NCI-H460 (cell line): ENCODE results near the gene AHNAK. TPM values are rescaled to one million over a fixed set of nuclear protein-coding genes. Genes with fewer than 3 reads are reported as not detected.

Experiments
- DNase-seq: peaks from one replicate; pipeline ENCODE4 v3.0.0-alpha.2; 2016; ENCODE audit warnings: low read depth; ENCODE audit errors: extremely low read depth
- total RNA-seq: library from RNA; depleted of rRNA; stranded (reverse); fragments of >200 nt; shearing (Covaris generic); gene quantifications from 2 replicates; pipeline ENCODE4 v1.2.3, GENCODE V29; 2014

The AHNAK gene
- total RNA-seq, 1 experiment from 2014 or later = 86.0 TPM

DNA sequence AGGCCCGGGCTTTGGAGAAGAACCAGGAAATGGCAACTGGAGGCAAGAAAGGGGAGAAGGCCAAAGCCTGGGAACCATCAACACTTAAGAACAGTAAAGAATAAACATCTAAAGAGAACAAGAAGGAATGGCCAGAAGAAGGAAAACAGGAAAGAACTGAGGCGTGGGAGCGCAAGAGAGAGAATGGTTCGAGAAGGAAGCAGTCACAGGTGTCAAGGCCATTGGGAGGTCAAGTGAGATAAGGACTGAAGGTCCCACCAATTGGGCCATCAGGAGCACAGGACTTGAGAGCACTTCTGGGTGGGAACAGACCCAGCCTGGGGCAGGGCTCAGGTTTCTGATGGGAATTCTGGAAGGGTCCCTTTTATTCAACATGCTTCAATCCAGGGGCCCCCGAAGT lies 128.5 kb downstream of the AHNAK start:
- no peak for DNase-seq

DNA sequence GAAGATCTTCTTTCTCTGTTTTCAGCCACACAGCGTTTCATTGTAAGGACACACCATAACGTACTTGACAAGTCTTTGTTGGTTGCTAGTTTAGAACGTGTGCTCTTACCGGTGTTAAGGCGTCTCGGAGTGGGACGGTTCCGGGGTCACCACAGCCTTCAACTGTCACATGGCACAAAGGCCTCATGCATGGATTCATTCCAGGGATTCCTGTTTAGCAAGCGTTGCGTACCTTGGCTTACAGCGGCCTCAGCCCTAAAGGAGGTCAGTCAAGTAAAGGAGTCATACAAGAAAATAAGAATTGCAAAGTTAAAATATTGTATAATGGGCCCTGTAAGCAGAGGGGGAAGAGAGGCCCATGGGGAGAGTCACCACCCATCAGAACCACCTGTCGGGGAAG lies 130.0 kb downstream of the AHNAK start:
- no peak for DNase-seq

DNA sequence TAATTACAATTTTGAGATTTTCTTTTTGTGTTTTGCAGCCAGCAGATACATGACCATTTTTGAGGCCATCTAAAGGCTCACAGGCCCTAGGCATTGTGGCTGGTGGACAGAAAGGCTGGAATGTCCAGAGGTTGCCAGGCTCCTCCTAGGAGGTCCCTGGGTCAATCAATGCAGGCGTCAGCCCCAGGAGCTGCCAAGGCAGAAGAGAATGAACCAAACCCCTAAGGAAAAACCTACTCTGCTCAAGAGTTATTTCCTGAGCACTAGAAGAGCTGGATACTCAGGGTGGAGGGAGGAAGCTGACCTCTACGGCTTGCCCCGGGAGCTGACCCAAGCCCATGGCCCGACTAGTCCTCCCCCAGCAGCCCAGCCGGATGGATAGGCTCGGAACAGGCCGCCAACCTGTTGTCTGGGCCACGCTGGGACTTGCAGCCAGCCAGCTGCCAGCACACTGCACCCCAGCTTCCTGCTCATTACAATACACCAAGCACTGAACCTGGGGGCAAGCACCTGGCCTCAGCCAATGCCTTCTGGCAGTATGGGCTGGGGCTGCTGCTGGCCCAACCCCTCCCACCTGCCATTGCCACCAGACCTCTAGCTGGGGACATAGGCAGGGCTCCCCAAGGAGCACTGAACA lies 133.4 kb downstream of the AHNAK start:
- no peak for DNase-seq

DNA sequence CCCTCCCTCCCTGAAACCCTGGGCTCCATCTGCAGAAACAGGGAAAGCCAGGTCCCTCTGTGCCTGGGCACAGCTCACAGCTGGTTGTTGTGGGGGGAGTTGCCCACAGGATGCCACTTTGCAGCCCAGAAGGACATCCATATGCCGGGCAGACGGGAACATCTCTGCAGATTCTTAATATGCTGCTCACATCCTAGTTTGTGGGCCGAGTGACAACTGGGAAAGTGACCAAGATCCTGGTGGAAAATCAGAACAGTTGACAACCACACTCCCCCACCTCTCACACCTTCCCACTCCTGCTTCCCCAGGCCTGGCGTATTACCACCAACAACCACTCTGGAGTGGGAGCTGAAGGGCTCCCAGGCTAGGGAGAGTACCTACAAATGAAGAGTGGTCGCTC lies 135.1 kb downstream of the AHNAK start:
- DNase-seq = no peak

DNA sequence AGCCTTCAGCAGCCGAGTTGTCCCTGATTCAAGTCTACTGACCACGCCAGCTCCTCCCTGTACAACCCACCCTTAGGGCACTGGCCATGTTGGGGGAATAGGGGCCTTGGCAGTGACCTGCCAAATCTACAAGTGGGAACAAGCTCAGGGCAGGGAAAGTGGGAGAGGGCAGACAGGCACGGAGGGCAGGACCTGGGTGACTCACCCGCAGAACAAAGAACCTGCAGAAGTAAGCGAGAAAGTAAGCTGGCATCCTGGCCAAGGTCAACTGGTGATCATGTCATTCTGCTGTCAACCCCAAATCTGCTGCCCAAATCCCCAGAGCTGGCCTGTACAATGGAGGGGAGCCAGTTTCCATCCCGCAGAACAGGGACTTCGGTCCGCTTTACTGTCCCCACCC lies 135.6 kb downstream of the AHNAK start:
- no peak for DNase-seq

DNA sequence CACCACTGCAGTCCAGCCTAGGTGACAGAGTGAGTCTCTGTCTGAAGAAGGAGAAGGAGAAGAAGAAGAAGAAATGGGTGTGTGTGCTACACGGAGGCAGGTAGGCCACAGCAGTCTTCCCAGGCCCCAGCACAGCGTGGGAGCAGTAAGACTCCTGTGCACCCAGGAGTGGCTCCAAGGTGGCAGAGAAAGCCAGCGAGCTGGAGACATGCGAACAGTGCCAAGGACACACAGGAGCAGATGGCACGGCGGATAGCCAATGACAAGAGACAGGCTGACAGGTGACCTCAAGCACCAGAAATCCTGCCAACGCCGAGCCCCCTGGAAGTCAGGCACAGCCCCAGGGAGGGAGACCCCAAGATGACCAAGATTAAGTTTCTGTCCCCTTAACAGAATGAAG lies 136.8 kb downstream of the AHNAK start:
- no peak for DNase-seq

DNA sequence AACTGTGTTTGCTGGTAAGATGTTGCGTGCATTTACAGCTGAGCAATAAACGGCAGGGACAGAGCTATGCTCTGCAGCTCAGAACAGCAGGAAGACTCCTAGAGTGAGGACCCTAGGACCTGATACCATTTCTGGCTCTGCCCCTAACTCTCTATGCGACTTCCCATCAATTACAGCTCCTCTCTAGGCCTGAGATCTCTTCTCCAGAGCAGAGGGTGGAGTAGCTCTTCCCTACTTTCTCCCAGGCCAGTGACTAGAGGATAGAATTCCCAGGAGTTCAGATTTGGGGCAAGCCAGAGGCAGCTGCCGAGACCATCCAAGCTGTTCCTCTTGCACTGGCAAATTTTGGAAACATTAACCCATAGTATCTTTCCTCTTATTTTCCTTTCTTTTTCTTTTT lies 140.6 kb downstream of the AHNAK start:
- DNase-seq = no peak

DNA sequence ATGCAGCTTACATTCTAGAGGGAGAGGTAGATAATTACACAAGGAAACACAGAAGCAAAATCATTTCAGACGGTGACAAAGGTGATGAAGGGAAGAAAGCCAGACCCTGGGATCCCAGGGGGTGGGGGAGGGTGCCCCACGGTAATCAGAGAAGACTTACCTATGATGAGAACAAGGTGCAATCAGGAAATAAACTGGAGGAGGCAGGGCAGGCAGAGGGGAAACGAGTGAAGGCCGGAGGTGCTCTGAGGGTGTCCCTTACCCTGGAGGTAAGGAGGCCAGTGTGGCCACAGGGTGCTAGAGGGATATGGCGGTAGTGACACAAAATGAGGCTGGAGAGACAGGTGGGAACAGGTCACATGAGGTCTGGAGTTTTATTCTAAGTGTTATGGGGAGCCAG lies 141.7 kb downstream of the AHNAK start:
- DNase-seq = no peak

DNA sequence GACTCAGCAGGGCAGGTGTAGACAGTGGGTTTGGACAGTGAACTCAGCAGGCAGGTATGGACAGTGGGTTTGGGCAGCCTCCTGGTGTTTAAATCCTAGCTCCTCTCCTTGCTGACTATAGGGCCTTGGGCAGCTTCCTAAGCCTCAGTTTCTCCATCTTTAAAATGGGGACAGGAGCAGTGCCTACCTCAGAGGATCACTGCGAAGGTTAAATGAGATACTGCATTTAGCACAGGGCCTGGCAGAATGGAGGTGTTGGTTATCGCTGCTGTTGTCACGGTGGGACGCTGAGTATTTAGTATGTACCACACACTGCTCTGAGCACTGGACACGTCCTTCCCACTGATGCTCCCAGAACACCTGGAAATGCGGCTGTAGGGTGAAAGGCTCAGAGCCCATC lies 142.2 kb downstream of the AHNAK start:
- no peak for DNase-seq

DNA sequence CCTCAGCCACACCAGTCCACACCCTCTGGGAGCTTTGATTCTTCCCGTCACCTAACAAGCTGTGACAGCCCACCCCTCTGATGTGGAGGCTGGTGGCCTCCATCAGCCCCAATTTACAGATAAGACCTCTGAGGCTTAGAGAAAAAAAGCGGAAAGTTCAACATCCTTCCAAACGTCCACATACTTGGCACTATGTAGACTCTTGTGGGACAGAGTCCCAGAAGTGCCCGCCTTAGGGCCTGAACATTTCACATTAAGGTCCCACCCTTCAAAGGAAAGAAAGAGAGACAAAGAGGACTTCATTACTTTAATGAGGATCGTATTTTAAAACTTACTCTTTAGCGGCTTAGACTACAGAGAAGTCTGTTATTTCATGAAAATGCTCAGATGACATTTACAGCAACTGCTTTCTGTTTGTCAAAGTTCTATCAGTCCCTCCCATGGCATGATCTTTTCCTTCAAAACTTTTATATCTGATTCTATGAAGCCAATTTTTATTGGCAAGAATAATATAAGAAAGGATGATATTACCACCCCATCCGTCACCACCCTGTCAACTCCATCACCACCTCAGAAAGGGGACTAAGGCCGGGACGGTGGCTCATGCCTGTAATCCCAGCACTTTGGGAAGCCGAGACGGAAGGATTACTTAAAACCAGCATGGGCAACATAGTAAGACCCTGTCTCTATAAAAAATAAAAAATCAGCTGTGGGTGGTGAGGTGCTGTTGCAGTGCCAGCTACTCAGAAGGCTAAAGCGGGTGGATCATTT lies 143.5 kb downstream of the AHNAK start:
- DNase-seq = no peak

DNA sequence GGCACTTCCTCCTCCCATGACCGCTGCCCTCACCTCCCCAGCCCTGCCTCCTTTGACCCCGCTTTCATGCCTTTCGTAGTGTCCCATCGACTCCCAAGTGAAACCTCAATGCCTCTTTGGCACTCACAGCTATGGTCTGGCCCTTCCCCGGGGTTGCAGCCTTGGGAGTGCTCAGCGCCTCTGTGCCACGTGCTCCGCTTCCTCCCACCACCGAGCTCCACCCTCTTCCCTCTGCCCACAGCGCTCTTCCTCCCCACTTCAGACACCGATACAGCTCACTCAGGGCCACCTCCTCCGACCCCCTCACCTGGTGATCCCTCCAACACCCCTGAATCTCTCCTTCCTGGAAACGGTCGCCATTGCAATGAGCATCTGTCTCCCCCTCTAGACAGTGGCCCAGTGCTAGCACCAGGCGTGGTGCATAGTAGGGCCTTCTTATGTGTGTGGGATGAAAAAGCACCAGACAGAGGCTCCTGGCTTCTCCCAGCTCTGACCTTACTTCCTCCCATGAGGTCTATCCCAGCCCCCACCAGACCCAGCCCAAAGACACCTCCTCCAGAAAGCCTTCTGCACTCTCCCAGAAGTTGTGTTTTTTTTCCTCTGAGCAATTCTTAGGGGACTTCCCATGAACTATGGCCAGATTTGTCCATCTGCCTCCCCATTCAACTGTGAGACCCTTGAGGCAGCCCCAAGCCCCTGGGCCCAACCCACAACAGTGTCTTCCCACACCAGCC lies 144.2 kb downstream of the AHNAK start:
- no peak for DNase-seq

DNA sequence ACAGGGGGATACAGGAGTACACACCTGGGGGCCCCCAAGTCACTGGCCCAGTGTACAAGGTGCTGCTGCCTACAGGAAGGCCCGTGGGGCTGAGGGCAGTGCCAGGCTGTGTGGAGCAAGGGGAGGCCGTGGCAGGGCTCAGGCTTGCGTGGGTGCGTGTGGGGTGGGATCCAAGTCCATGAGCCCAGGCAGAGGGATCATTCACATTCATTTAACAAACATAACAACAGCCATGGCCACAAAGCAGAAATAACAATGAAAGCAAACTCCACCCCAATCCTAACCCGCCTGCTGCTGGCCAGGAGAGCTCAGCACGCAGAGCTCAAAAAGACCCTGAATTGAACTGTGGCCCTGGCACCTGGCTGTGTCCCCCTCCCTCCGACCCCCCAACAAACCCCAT lies 144.8 kb downstream of the AHNAK start:
- DNase-seq = no peak

DNA sequence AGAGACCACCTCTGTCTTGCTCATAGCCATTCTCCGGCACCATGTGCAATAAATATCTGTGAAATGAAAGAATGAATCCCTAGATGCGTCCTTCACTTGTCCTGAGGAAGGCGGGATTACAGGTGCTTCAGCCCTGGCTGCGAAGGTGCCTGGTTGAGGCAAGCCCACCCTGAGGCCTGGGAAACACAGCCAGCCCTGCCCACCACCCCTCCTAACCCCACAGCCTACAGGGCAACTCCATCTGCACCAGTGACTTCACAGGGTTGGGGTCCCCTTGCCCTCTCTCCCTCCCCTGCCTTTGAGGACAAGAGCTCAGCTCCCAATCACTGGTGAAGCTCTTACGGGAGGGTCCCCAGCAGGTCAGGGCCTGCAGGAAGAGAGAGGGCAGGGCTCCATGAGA lies 145.2 kb downstream of the AHNAK start:
- no peak for DNase-seq

DNA sequence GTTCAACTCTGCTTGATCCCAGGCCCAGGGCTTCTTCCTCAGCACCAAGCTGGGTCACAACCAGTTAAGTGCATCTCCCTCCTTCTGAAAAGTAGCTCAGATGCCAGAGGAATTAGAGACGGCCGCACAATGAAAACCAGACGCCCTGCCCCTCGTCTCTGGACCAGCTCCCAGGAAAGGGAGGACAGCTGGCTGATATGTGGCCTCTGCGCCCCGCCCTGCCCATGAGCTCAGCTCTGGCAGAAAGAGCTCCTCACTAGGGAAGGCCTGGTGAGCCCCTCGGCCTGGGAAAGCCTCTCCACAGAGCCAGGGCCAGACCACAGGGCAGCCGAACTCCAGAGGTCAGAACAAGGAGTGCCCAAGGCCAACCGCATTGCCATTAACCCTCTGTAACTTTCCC lies 145.8 kb downstream of the AHNAK start:
- no peak for DNase-seq

DNA sequence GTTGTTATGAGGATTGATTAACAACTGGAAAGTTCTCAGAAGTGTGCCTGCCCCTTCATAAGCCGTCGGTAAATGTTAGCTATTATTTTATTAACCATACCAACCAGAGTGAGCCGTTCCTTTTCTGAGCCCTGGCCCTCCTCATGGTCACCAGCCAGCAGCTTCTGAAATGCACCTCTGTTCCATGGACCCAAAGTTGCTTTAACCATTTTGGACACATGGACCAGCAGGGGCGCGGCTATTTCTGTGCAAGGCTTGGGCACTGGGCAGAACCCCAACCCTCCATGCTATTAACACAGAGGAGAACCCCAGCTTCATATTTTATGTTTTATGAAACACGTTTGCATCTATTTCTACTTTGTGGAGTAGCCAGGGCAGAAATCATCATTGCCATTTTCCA lies 146.3 kb downstream of the AHNAK start:
- DNase-seq = no peak

DNA sequence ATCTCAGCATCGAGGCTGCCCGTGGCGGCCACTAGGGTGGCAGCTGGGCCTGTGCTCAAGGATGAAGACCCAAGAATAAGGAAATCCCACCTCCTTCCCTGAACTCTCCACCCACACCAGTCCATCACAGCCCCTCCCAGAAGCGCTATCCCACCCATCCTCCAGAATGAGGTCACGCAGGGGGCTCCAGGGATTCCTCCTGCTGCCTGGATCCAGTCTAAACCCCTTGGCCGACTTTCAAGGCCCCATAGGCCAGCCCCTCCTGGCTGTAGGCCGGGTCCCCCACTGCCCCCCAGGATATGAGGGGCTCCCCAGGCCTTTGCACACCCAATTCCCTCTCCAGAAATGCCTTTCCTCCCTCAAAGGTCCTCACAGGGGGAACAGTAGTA lies 146.7 kb downstream of the AHNAK start:
- no peak for DNase-seq

DNA sequence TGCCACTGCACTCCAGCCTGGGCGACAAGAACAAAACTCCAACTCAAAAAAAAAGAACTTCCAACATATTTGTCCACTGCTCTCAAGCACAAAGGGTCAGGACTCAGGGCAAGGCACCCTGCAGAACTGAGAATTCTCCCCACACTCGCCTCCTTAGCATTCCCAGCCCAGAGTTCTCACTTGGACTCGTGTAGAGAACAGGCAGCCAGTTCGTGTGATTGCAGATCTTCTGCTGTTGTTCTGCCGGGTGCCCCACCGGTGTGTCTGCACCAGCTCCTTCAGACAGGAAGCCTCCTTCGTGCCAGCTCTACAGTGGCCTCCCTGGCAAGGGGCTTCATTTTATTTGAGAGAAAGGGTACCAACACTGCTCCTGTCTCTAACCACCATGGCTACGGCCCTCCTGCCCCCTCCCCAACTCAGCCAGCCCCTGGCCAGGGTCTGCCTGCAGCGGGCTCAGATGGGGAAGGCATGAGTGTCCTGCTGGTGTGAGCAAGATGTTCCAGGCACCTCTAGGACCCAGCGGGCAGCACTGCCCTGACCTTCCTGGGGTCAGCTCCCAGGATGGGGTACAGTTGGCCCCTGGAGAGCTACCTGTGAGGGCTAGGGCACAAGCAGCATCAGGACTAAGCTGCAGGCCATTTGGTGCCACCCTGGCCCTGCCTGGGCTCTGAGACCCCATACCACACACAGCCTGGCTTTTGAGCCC lies 147.3 kb downstream of the AHNAK start:
- DNase-seq = no peak

DNA sequence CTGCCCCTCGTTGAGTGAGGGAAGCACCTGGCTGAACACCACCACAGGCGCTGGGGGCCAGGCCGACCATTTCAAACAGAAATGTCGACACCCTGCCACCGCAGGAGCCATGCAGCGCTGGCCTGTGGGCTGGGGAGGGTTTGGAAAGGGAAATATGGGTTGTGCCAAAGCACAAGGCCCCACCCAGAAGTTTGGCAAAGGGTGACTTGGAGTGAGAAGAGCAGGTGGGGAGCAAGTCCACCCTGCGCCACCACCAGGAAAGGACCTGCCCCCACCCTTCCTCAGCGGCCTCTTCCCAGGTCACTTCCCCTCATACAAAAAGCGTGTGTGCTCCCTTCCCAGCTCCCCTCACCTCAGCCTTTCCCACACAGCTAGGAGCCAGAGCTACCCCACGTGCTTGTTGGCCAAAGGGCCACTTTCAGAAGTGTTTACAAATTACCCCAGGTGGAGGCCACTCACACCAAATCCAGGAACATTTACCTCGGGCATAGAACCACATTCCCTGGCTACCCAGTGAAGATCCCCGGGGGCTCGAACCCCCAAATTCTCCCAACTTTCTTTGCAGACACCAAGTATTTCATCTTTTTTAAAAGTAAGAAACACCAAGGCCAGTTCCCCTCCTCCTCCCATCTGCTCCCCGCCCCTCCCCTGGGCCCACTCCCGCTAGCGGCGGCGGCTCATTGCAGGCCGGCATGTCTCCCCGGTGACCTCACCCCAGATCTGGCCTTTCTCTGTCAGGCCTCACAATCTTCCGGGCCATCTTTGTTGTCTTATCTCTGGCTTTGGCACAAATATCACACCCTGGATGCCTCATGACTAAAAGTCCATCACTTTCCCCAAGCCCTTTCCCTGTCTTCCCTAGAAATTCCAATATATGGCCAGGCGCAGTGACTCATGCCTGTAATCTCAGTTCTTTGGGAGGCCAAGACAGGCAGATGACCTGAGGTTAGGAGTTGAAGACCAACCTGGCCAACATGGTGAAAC lies 148.3 kb downstream of the AHNAK start:
- no peak for DNase-seq

DNA sequence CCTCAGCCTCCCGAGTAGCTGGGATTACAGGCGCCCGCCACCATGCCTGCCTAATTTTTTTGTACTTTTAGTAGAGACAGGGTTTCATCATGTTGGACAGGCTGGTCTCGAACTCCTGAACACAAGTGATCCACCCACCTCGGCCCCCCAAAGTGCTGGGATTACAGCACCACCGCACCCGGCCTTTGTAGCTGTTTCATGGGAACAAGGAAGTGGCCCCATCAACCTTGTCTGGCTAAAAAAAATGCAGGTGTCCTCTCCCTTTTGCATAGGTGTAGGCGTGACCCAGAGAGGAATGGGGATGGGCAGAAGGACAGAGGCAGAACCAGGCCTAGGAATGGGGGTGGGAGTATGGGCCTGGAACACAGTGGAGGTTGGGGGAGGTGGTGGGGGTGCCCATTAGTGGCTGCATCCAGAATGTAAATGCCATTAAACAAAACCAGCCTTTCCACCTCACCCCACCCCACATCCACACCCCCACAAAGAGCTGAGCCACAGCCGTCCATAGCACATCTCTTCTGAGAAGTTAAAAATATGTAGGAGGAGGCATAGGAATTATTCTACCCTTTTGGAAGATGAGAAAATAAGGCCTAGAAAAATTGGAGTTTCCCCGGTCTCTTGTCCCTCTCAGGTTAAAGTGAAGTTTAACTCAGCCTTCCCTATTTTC lies 150.6 kb downstream of the AHNAK start:
- DNase-seq = no peak
